NCI-H187 (cell line): ENCODE data around the gene EPHA4.
"Not testable (repeated sequence)": the region's sequence is repeated elsewhere in the genome, so short reads cannot be mapped to it uniquely, and the experiment has no call there.

Experiments used
- DNase-seq, 2 experiments: peaks; one replicate each; lab custom pipeline; 2025; lab: John Stamatoyannopoulos, UW

EPHA4 gene

GRCh38 chr2:221539246-221539645, 32.9 kb downstream of the EPHA4 start:
- no peak for DNase-seq

- no peak for DNase-seq
Measured at GRCh38 chr2:221535824-221536223, 36.3 kb downstream of the EPHA4 start.

GRCh38 chr2:221533299-221533698, 38.8 kb downstream of the EPHA4 start:
- DNase-seq = no peak

- DNase-seq = no peak
Measured at GRCh38 chr2:221532641-221533040, 39.5 kb downstream of the EPHA4 start.

- DNase-seq = no peak
Measured at GRCh38 chr2:221530653-221531037, 41.5 kb downstream of the EPHA4 start.

GRCh38 chr2:221529943-221530652, 42.0 kb downstream of the EPHA4 start:
- no peak for DNase-seq

GRCh38 chr2:221529177-221529942, 42.7 kb downstream of the EPHA4 start:
- DNase-seq = no peak

GRCh38 chr2:221527776-221528309, 44.3 kb downstream of the EPHA4 start:
- no peak for DNase-seq

GRCh38 chr2:221524158-221524557, 47.9 kb downstream of the EPHA4 start:
- DNase-seq = no peak

- DNase-seq = no peak
Measured at GRCh38 chr2:221521233-221521845, 50.8 kb downstream of the EPHA4 start.

- no peak for DNase-seq
Measured at GRCh38 chr2:221518935-221519625, 53.0 kb downstream of the EPHA4 start.

- no peak for DNase-seq
Measured at GRCh38 chr2:221518201-221518934, 53.7 kb downstream of the EPHA4 start.

GRCh38 chr2:221517696-221518151, 54.4 kb downstream of the EPHA4 start:
- DNase-seq = peak in 1 of 2 experiments; percentile 9

GRCh38 chr2:221517146-221517695, 54.9 kb downstream of the EPHA4 start:
- no peak for DNase-seq

GRCh38 chr2:221515864-221516263, 56.2 kb downstream of the EPHA4 start:
- no peak for DNase-seq

GRCh38 chr2:221514305-221515040, 57.6 kb downstream of the EPHA4 start:
- DNase-seq = no peak

- DNase-seq = no peak
Measured at GRCh38 chr2:221513232-221513631, 58.9 kb downstream of the EPHA4 start.

- DNase-seq = not testable (repeated sequence)
Measured at GRCh38 chr2:221511325-221511724, 60.8 kb downstream of the EPHA4 start.

GRCh38 chr2:221506469-221506868, 65.6 kb downstream of the EPHA4 start:
- DNase-seq = no peak

- no peak for DNase-seq
Measured at GRCh38 chr2:221505605-221506004, 66.5 kb downstream of the EPHA4 start.
